Measurements from ENCODE around the gene HIBCH.

- TF ChIP-seq EZH2 (IDR thresholded peaks at IDR 0.05; ENCODE audit: borderline replicate concordance, low read length) (no peak), CTCF (IDR thresholded peaks at IDR 0.05; ENCODE audit: low read length) (no peak)
Measured at GRCh38 chr2:190169221-190170072, 150.2 kb downstream of the HIBCH start.
